H1 (cell line): Measurements from ENCODE around the gene MSH5. TPM values are rescaled to one million over a fixed set of nuclear protein-coding genes. Genes with fewer than 3 reads are reported as not detected.

Experiments used
- KDM4A ChIP-seq: IDR thresholded peaks from one replicate; pipeline ENCODE4 v1.7.1; 2012; ENCODE audit warnings: low read depth, mild to moderate bottlenecking, moderate library complexity, low read length, inconsistent platforms; ENCODE audit not compliant: severe bottlenecking
- polyA plus RNA-seq, 7 experiments: library from polyadenylated mRNA; depleted of rRNA in 3 of 7; stranded (reverse) in 5 of 7; unstranded in 2 of 7; fragments of >200 nt in 5 of 7; fragments of 200-250 nt in 2 of 7; gene quantifications; 1 replicate in 5 of 7; 2 replicates in 1 of 7; 4 replicates in 1 of 7; pipeline versions ENCODE4 v1.2.1 to v1.2.3, GENCODE V29; 2011 to 2013; ENCODE audit warnings: missing spikeins in 2 of 7, mixed read lengths in 2 of 7
- total RNA-seq: library from RNA; stranded (reverse); fragmentation: NEBNext Ultra II Directional; extraction: Animal tissue kit (Norgen Biotek cat#: 25700); gene quantifications from 2 replicates; pipeline ENCODE4 v1.2.1, GENCODE V29; 2021

MSH5 gene
- total and polyA plus RNA-seq, 2 of the 8 experiments (the other 6 are each of a cell fraction or from before 2014, with no cell fraction given), result 25.3 to 26.5 TPM

GRCh38 chr6:31763619-31763940, 23.8 kb downstream of the MSH5 start (continued):
- no peak for TF ChIP-seq KDM4A
